GM19468 (cell line): ENCODE measurements around the gene RDM1.
"Not testable (repeated sequence)": the region's sequence is repeated elsewhere in the genome, so short reads cannot be mapped to it uniquely, and the experiment has no call there.

Experiments used
- ATAC-seq: cut with Tn5 transposase; IDR thresholded peaks from one replicate; pipeline ENCODE4 v1.9.1; 2021; ENCODE audit warnings: mild to moderate bottlenecking, moderate library complexity, moderate number of reproducible peaks; ENCODE audit not compliant: unreplicated experiment; ENCODE audit errors: extremely low read depth

The RDM1 gene

GRCh38 chr17:35901631-35902175, 28.9 kb downstream of the RDM1 start:
- no peak for ATAC-seq

- ATAC-seq: no peak
Measured at GRCh38 chr17:35900708-35901480, 29.7 kb downstream of the RDM1 start.

GRCh38 chr17:35900280-35900679, 30.3 kb downstream of the RDM1 start:
- ATAC-seq: no peak

GRCh38 chr17:35898283-35899070, 32.1 kb downstream of the RDM1 start:
- ATAC-seq: no peak

GRCh38 chr17:35897772-35898171, 32.8 kb downstream of the RDM1 start:
- ATAC-seq: not testable (repeated sequence)

GRCh38 chr17:35895636-35896587, 34.7 kb downstream of the RDM1 start:
- no peak for ATAC-seq

GRCh38 chr17:35894206-35894605, 36.4 kb downstream of the RDM1 start:
- no peak for ATAC-seq

GRCh38 chr17:35893751-35894150, 36.8 kb downstream of the RDM1 start:
- no peak for ATAC-seq

- ATAC-seq: no peak
Measured at GRCh38 chr17:35892091-35893035, 38.2 kb downstream of the RDM1 start.

- no peak for ATAC-seq
Measured at GRCh38 chr17:35891269-35891668, 39.3 kb downstream of the RDM1 start.

GRCh38 chr17:35890774-35891155, 39.8 kb downstream of the RDM1 start:
- no peak for ATAC-seq

GRCh38 chr17:35889818-35890773, 40.5 kb downstream of the RDM1 start:
- no peak for ATAC-seq

GRCh38 chr17:35889241-35889640, 41.3 kb downstream of the RDM1 start:
- ATAC-seq: no peak

- peak; percentile 89 for ATAC-seq
Measured at GRCh38 chr17:35879773-35880654, 50.6 kb downstream of the RDM1 start, which contains the start of gene CCL5. Gene CCL5 (minus strand): TSS chr17:35880360.

- ATAC-seq: no peak
Measured at GRCh38 chr17:35878361-35878760, 52.2 kb downstream of the RDM1 start.

GRCh38 chr17:35877345-35878029, 53.1 kb downstream of the RDM1 start:
- ATAC-seq: no peak
